Limb (tissue), 2 donors: ENCODE data around the gene IDH3G.

Source experiments
- DNase-seq, 2 donors: peaks; one replicate each; pipeline ENCODE4 v3.0.0-alpha.2; 2016; ENCODE audit errors: extremely low spot score in 2 of 2

Gene IDH3G

GRCh38 chrX:153773741-153774575 lies 20.2 kb downstream of the IDH3G start:
- DNase-seq, result peak in 1 of 2 donors; percentile 11

- no peak for DNase-seq
Measured at GRCh38 chrX:153773218-153773611, 21.0 kb downstream of the IDH3G start.

GRCh38 chrX:153772316-153773217 lies 21.6 kb downstream of the IDH3G start:
- no peak for DNase-seq

GRCh38 chrX:153771415-153772315 lies 22.5 kb downstream of the IDH3G start:
- no peak for DNase-seq

DNA sequence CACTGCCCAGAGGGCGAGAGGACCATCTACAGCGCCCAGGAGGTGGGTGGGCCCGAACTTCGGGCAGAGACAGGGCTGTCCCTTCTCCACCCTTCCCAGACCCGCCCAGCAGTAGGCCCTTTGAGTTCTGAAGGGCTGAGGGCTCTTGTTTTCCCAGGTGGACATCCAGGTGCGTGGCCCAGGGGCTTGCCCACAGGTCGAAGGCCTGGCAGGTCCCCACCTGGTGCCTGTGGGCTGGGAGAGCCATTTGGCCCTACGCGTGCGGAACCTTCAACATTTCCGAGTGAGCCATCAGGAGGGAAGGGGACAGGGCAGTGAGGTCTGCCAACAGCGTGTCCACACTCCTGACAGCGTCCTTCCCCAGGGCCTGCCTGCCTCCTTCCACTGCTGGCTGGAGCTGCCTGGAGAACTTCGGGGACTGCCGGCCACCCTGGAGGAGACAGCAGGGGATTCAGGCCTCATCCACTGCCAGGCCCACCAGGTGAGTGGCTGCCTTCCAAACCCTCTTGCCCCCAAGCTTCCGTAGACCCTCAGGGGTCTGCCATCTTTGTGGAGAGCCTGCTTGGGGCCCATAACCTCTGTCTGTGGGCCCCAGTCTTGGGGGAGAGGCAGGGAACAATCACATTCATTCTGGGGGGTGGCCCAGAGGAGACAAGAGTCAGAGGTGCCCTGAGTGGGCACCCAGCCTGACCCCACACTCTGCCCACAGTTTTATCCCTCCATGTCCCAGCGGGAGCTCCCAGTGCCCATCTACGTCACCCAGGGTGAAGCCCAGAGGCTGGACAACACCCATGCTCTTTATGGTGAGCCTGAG lies 23.4 kb downstream of the IDH3G start:
- DNase-seq, result no peak

DNA sequence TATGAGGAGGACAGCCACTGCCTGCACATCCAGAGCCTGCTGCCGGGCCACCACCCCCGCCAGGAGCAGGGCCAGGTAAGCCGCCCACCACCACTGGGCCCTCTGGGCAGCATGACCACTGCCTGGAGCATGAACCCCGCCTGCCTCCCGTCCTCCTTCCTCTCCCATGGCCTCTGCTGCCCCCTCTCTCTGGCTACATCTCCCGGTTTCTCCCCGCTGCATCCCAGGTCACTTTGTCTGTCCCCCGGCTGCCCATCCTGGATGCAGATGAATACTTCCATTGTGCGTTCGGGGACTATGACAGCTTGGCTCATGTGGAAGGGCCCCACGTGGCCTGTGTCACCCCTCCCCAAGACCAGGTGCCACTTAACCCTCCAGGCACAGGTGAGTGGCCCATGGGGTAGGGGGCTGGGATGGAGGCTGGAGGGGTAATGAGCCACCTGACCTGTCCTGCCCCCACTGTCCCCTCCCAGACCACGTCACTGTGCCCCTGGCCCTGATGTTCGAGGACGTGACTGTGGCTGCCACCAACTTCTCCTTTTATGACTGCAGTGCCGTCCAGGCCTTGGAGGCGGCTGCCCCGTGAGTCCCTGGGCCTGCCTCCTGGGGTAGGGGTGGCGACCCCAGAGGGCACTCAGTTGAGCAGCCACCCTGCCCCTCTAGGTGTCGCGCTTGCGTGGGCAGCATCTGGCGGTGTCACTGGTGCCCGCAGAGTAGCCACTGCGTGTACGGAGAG lies 24.1 kb downstream of the IDH3G start:
- DNase-seq, result no peak

DNA sequence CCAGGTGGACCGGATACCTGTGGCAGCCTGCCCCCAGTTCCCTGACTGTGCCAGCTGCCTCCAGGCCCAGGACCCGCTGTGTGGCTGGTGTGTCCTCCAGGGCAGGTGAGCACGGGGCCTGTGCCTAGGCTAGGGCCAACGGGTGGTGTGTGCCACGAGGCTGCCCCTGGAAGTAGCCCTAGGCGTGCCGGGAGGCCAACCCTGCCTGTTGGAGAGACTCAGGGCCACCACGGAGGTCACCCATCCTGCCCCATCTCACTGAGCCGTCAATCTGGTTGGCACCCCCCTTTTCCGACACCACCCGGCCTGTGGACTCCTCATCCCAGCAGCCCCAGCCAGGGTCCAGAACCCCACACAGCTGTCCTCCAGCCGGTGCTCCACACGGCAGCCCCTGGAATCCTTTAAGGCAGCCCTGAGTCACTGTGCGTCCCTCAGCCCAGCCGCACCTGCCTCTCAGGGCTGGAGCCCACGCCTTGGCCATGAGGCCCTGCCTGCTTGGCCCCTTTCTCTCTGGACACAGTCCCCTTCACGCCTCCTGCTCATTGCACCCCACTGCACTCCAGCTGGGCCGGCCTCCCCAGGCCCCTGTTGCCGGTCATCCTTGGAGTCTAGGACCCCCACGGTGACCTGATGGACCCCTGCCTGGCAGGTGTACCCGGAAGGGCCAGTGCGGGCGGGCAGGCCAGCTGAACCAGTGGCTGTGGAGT lies 24.9 kb downstream of the IDH3G start:
- no peak for DNase-seq

- DNase-seq, result no peak
Measured at GRCh38 chrX:153768311-153769157, 25.6 kb downstream of the IDH3G start.

- DNase-seq, result no peak
Measured at GRCh38 chrX:153767674-153768055, 26.5 kb downstream of the IDH3G start.

DNA sequence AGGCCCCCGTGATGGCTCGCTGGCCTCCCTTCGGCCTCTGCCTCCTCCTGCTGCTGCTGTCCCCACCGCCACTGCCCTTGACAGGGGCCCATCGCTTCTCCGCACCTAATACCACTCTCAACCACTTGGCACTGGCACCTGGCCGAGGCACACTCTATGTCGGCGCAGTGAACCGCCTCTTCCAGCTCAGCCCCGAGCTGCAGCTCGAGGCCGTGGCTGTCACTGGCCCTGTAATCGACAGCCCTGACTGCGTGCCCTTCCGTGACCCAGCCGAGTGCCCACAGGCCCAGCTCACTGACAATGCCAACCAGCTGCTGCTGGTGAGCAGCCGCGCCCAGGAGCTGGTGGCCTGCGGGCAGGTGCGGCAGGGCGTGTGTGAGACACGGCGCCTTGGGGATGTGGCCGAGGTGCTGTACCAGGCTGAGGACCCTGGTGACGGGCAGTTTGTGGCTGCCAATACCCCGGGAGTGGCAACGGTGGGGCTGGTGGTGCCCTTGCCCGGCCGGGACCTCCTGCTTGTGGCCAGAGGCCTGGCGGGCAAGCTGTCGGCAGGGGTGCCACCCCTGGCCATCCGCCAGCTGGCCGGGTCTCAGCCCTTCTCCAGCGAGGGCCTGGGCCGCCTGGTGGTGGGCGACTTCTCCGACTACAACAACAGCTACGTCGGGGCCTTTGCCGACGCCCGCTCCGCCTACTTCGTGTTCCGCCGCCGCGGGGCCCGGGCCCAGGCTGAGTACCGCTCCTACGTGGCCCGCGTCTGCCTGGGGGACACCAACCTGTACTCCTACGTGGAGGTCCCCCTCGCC lies 27.1 kb downstream of the IDH3G start:
- no peak for DNase-seq

- peak in 1 of 2 donors; percentile 5 for DNase-seq
Measured at GRCh38 chrX:153766098-153766817, 27.9 kb downstream of the IDH3G start.

DNA sequence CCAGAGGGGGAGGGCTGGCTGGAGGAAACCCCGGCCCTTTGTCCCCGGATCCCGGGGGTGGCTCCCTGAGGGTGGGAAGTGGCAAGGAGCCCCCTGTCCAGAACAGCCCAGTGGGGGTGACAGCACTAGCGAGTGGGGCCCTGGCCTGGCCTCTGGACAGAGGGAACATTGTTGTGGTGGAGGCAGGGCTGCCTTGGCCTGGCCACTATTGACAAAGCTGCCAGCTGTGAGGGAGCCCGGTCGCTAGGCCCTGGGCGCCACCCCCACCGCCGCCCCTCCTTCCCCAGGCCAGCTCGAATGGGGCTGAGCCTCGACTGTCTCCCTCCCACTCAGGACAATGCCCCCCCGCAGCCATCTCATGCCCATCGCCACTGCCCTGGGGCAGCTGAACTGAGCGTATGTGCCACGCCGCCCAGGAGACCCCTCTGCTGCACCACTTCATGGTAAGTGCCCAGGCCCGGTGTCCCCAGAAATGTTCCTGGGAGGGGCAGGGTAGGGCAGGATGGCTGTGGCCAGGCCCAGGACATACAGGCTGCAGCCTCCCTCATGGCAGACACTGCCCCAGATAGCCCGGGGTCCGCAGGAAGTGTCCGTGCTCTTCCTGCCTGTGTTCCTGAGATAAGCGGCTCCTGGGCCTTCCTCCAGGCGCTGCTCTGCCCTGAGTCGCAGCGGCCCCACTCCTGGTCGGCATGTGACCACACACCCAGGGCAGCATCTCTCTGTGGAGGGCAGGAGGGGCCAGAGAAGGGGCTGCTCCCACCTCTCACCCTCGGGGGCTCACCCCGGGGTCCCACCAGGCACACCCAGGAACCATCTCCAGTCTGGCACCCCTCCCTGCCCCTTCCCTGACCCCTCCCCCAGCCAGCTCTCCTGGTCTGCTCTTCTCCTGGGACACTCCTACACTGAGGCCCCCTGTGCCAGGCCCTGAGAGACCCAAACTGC lies 28.8 kb downstream of the IDH3G start:
- DNase-seq, result no peak

DNA sequence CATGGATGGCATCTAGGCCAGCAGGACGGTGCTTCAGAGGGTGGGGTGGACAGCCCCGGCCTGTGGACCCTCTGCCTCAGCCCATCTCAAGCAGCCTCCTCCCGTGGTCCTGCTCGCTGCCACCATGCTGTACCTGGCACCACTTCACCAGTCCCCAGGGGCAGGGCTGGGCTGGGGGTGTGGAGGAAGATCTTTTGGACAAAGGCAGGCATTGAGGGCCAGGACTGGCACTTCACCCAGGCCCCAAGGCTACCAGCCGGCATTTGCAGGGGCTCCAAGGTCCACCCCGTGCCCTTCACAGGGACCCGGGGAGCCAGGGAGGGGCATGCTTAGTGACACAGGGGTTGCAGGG lies 29.4 kb downstream of the IDH3G start:
- no peak for DNase-seq

DNA sequence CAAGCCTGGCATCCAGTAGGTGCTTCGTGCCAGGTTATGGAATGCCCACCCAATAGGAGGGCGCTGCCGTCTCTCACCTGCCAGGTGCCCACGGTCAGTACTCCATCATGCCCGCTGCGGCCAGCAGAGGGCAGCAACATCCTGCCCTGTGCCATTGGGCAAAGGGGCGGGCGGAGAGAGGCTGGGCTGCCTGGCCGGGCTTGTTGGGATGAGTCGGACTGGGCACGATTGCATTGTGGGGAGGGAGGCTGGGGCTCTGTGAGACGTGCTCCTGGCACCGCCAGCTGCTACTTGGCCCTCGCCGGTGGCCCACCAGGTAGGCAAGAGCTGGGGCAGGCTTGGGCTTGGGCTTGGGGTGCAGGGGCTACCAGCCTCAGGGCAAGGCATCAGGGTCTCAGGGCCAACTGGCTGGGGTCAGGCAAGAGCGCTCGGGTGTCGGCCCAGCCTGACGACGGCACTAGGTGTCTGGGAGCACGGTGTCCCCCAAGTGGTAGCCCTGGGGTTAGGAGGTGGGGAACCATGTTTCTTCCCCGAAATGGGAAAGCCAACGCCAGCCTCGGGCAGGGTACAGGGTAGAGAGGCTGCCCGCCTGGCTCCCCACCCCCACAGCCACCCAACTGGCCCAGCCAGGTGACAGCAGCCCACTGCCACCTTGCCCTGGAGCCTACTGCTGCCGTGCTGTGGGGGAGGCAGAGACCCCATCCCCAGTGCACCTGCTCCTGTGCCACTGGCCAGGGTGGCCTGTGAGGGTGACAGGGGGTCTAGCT lies 30.0 kb downstream of the IDH3G start, which contains the start of gene PLXNB3:
Gene PLXNB3 (plus strand): TSS at position 261 of the 767 bp plus-strand sequence. CDS start 1,287 bp downstream, outside the sequence.
- DNase-seq, result peak; percentile 44 to 74
